ENCODE measurements around the gene HOATZ. TPM values are rescaled to one million over a fixed set of nuclear protein-coding genes. Genes with fewer than 3 reads are reported as not detected.

HOATZ gene
- polyA plus RNA-seq, 1 experiment: not detected

DNA sequence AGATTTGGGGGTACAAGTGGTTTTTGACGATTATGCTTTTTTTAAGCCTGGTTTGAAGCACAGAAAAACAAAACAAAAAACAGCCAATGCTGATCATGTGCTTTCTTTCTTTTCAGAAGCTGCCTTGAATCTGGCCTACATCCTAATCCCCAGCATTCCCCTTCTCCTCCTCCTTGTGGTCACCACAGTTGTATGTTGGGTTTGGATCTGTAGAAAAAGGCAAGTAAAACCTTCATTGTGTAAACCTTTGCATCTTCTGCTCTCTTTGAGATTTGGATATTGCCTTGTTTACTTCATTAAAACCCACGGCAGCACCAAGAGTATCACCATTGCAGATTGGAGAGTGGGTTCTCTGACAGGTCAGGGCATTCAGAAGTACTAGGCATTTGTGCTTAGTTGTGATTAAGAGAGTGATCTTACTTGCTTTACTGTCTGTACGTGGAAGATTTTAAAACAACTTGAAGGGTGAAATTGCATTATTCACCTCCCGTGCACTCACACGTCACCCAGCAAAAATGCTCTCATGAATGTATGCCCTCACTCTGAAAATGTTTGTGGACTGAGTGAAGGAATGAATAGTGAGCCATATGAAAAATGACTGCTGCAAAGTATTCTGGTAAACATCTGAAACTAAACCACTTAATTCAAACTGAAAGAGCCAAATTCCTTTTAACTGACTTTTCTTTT lies 43.0 kb downstream of the HOATZ start:
- peaks cover 13% of the 10 kb centered on the region for H3K36me3 ChIP-seq (ENCODE audit: control insufficient read depth, insufficient read depth, low read length)
- TF ChIP-seq, protein P1, sequence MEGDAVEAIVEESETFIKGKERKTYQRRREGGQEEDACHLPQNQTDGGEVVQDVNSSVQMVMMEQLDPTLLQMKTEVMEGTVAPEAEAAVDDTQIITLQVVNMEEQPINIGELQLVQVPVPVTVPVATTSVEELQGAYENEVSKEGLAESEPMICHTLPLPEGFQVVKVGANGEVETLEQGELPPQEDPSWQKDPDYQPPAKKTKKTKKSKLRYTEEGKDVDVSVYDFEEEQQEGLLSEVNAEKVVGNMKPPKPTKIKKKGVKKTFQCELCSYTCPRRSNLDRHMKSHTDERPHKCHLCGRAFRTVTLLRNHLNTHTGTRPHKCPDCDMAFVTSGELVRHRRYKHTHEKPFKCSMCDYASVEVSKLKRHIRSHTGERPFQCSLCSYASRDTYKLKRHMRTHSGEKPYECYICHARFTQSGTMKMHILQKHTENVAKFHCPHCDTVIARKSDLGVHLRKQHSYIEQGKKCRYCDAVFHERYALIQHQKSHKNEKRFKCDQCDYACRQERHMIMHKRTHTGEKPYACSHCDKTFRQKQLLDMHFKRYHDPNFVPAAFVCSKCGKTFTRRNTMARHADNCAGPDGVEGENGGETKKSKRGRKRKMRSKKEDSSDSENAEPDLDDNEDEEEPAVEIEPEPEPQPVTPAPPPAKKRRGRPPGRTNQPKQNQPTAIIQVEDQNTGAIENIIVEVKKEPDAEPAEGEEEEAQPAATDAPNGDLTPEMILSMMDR (IDR thresholded peaks at IDR 0.05; ENCODE audit: insufficient read depth, low read depth, low read length): 0 out of 2 replicates have a peak, but pooled peaks have one; percentile 15
- CTCF ChIA-PET: interaction anchor here (1.1 to 3.0 kb wide), 4 partner anchors 18 to 278 kb away, joined by 3 to 20 read pairs (median 3); no protein-coding TSS in a partner anchor
- POLR2A ChIA-PET: no interaction called here
- no peaks in the 10 kb centered on the region for H3K27me3 ChIP-seq (ENCODE audit: control insufficient read depth, insufficient read depth, low read length)
- peak; percentile 100 for DNase-seq (ENCODE audit: low read depth)
- no peak overlapping the region for H3K4me3 ChIP-seq (ENCODE audit: low read depth, low read length)

GRCh38 chr11:111559800-111560464 lies 45.4 kb downstream of the HOATZ start:
- CTCF ChIA-PET: interaction anchor here (0.6 to 5.9 kb wide), 6 partner anchors 18 to 287 kb away, joined by 3 to 52 read pairs (median 4); partner anchors contain the start of gene PPP2R1B
- Histone ChIP-seq H3K4me3 (ENCODE audit: low read depth, low read length) (no peak overlapping the region), H3K27me3 (ENCODE audit: control insufficient read depth, insufficient read depth, low read length) (no peaks in the 10 kb centered on the region), H3K36me3 (ENCODE audit: control insufficient read depth, insufficient read depth, low read length) (peaks cover 10% of the 10 kb centered on the region)
- POLR2A ChIA-PET: no interaction called here
- TF ChIP-seq, protein P1 (IDR thresholded peaks at IDR 0.05; ENCODE audit: insufficient read depth, low read depth, low read length): no peak
- no peak for DNase-seq (ENCODE audit: low read depth)

- CTCF ChIA-PET: interaction anchor here (0.6 to 5.9 kb wide), 8 partner anchors 19 to 286 kb away, joined by 3 to 52 read pairs (median 4); partner anchors contain the start of gene PPP2R1B
These were observed 46.2 kb downstream of the HOATZ start for GRCh38 chr11:111560800-111561199.

DNA sequence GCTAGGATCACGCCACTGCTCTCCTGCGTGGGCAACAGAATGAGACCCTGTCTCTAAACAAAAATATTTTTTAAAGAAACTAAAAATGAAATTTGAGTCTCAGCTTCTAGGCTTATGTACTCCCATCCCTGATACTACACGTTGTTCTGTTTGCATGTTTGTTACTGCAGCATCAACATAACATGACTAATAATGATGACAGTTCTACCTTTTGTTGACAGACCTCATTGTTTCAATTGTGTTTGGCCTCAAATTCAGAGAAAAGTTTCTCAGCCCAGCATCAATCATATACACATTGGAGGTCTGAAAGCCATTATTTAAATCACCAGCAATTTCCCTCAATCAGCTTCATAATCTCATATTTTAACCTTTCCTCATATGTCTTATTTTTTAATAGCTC lies 46.7 kb downstream of the HOATZ start:
- TF ChIP-seq, protein P1 (IDR thresholded peaks at IDR 0.05; ENCODE audit: insufficient read depth, low read depth, low read length): no peak
- POLR2A ChIA-PET: interaction anchor here (0.6 kb wide), 1 partner anchor 279 kb away, joined by 4 read pairs; no protein-coding TSS in a partner anchor
- Histone ChIP-seq H3K27me3 (ENCODE audit: control insufficient read depth, insufficient read depth, low read length) (no peaks in the 10 kb centered on the region), H3K36me3 (ENCODE audit: control insufficient read depth, insufficient read depth, low read length) (peaks cover 4% of the 10 kb centered on the region), H3K4me3 (ENCODE audit: low read depth, low read length) (no peak overlapping the region)
- CTCF ChIA-PET: interaction anchor here (0.6 to 5.9 kb wide), 10 partner anchors 19 to 280 kb away, joined by 3 to 52 read pairs (median 4); no protein-coding TSS in a partner anchor
- no peak for DNase-seq (ENCODE audit: low read depth)

More at GRCh38 chr11:111560800-111561199, 46.2 kb downstream of the HOATZ start:
- POLR2A ChIA-PET: interaction anchor here (0.5 kb wide), 1 partner anchor 10 kb away, joined by 3 read pairs; no protein-coding TSS in a partner anchor
- no peak for DNase-seq (ENCODE audit: low read depth)
- Histone ChIP-seq H3K36me3 (ENCODE audit: control insufficient read depth, insufficient read depth, low read length) (peaks cover 8% of the 10 kb centered on the region), H3K4me3 (ENCODE audit: low read depth, low read length) (no peak overlapping the region), H3K27me3 (ENCODE audit: control insufficient read depth, insufficient read depth, low read length) (no peaks in the 10 kb centered on the region)
- TF ChIP-seq, protein P1 (IDR thresholded peaks at IDR 0.05; ENCODE audit: insufficient read depth, low read depth, low read length): no peak

Measured in BJ (cell line).